ENCODE results near the gene SHFL. TPM values are rescaled to one million over a fixed set of nuclear protein-coding genes. Genes with fewer than 3 reads are reported as not detected.

Gene SHFL
- total RNA-seq, 4 donors from 2014 or later = 18.5 to 46.1 (median 32.6) TPM

DNA sequence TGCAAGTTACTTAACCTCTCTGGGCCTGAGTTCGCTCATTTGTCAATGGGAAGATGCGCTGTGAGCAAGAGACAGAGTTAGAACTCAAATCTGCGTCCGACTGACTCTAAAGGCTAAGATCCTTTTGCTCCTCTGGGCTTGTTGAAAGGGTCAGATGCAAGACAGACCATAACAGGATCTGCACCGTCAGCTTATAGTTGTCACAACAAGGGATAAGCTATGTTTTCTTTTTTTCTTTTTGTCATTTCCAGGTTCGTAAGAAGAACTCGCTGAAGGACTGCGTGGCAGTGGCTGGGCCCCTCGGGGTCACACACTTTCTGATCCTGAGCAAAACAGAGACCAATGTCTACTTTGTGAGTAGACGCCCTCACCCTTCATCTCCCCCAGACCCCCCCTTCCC is 21.1 kb downstream of the SHFL start:
- H3K27ac ChIP-seq = no peak overlapping the region
- TF ChIP-seq POLR2A (IDR thresholded peaks at IDR 0.05) (no peak), CTCF (IDR thresholded peaks at IDR 0.05) (no peak)
- no peaks in the 10 kb centered on the region for H3K27me3 ChIP-seq
- peak overlapping the region in 1 of 3 donors; percentile 56 for H3K4me3 ChIP-seq (replicated peaks in 1 of 3)
- intact Hi-C loops (cut with DNase I) = loop anchor here (10.0 kb wide), 1 partner anchor 278 kb away; the partner anchor contains the start of gene TYK2
- no peak for DNase-seq
- peaks cover 7 to 14% of the 10 kb centered on the region in 2 donors for H3K4me1 ChIP-seq
- no peaks in the 10 kb centered on the region for H3K9me3 ChIP-seq
- H3K36me3 ChIP-seq = peaks cover 38 to 40% of the 10 kb centered on the region in 2 donors
- WGBS, 2 donors = 83 to 88% methylated on average over 10 of the region's 10 CpGs

DNA sequence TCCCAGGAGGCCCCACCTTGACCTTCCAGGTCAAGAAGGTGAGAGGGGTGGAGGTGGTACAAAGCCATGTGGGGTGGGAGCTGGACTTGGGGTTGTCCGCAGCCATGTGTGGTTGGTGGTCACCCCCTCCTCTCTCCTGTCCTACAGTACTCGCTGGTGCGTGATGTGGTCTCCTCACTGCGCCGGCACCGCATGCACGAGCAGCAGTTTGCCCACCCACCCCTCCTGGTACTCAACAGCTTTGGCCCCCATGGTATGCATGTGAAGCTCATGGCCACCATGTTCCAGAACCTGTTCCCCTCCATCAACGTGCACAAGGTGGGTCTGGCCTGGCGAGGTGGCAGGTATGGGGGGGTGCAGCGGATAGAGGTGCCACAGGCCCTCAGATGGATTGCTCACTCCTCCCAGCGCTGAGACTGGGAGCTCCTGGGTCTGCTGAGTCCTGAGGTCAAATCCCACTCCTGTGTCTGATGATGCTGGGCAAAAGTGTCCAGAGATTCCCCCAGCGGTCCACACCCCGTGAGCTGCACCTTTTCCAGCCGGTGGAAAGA is 21.8 kb downstream of the SHFL start:
- no peak overlapping the region for H3K27ac ChIP-seq
- intact Hi-C loops (cut with DNase I) = loop anchor here (10.0 kb wide), 1 partner anchor 277 kb away; the partner anchor contains the start of gene TYK2
- TF ChIP-seq CTCF (IDR thresholded peaks at IDR 0.05) (no peak), POLR2A (IDR thresholded peaks at IDR 0.05) (no peak)
- H3K4me3 ChIP-seq (replicated peaks in 1 of 3) = no peak overlapping the region
- H3K9me3 ChIP-seq = no peaks in the 10 kb centered on the region
- peaks cover 7 to 14% of the 10 kb centered on the region in 2 donors for H3K4me1 ChIP-seq
- peaks cover 38 to 40% of the 10 kb centered on the region in 2 donors for H3K36me3 ChIP-seq
- no peak for DNase-seq
- H3K27me3 ChIP-seq = no peaks in the 10 kb centered on the region
- WGBS, 2 donors = 89% methylated on average over 5 to 14 of the region's 14 CpGs

- H3K27me3 ChIP-seq = no peaks in the 10 kb centered on the region
- intact Hi-C loops (cut with DNase I) = loop anchor here (10.0 kb wide), 1 partner anchor 275 kb away; the partner anchor contains the start of gene TYK2
- DNase-seq = no peak
- WGBS, 2 donors = 91 to 95% methylated on average over 9 to 14 of the region's 14 CpGs
- peaks cover 40% of the 10 kb centered on the region in 2 donors for H3K36me3 ChIP-seq
- H3K4me3 ChIP-seq (replicated peaks in 1 of 3) = no peak overlapping the region
- TF ChIP-seq CTCF (IDR thresholded peaks at IDR 0.05) = no peak
- TF ChIP-seq POLR2A (IDR thresholded peaks at IDR 0.05) = no peak
- no peak overlapping the region for H3K27ac ChIP-seq
- peaks cover 7 to 14% of the 10 kb centered on the region in 2 donors for H3K4me1 ChIP-seq
- no peaks in the 10 kb centered on the region for H3K9me3 ChIP-seq
These were observed 23.4 kb downstream of the SHFL start for GRCh38 chr19:10109528-10109927.

- TF ChIP-seq CTCF (IDR thresholded peaks at IDR 0.05) = no peak
- intact Hi-C loops (cut with DNase I) = loop anchor here (10.0 kb wide), 1 partner anchor 144 kb away; the partner anchor contains the start of gene MRPL4
- no peak overlapping the region for H3K27ac ChIP-seq
- H3K36me3 ChIP-seq = peaks cover 47 to 48% of the 10 kb centered on the region in 2 donors
- H3K4me3 ChIP-seq (replicated peaks in 1 of 3) = no peak overlapping the region
- 93 to 96% methylated on average over 36 to 41 of the region's 44 CpGs for WGBS, 2 donors
- no peaks in the 10 kb centered on the region for H3K9me3 ChIP-seq
- no peaks in the 10 kb centered on the region for H3K27me3 ChIP-seq
- no peak for DNase-seq
- peaks cover 7 to 14% of the 10 kb centered on the region in 2 donors for H3K4me1 ChIP-seq
These were observed 24.2 kb downstream of the SHFL start for GRCh38 chr19:10110076-10110971.

DNA sequence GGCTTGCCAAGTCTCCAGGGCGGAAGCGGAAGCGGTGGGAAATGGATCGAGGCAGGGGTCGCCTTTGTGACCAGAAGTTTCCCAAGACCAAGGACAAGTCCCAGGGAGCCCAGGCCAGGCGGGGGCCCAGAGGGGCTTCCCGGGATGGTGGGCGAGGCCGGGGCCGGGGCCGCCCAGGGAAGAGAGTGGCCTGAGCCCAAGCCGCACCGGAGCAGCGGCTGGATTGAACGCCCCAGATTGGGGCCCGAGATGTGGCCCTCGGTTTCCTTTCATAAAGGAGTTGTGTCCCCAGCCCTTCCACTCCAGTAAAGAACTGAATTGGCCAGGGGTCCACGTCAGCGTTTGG is 24.8 kb downstream of the SHFL start:
- TF ChIP-seq CTCF (IDR thresholded peaks at IDR 0.05) = no peak
- no peak for TF ChIP-seq POLR2A (IDR thresholded peaks at IDR 0.05)
- no peak overlapping the region for H3K27ac ChIP-seq
- H3K4me1 ChIP-seq = peaks cover 7 to 10% of the 10 kb centered on the region in 2 donors
- intact Hi-C loops (cut with DNase I) = loop anchor here (10.0 kb wide), 1 partner anchor 144 kb away; the partner anchor contains the start of gene MRPL4
- 90 to 98% methylated on average over 19 of the region's 19 CpGs for WGBS, 2 donors
- H3K36me3 ChIP-seq = peaks cover 53 to 54% of the 10 kb centered on the region in 2 donors
- H3K4me3 ChIP-seq (replicated peaks in 1 of 3) = no peak overlapping the region
- H3K9me3 ChIP-seq = no peaks in the 10 kb centered on the region
- no peak for DNase-seq
- no peaks in the 10 kb centered on the region for H3K27me3 ChIP-seq
